Natural killer cell treated with Interleukin-12 subunit alpha and Interleukin-12 subunit beta and Interleukin-15 and Interleukin-18, amount 100 ng/mL, for 72 hours (primary cell): ENCODE data around the gene CHKA. TPM values are rescaled to one million over a fixed set of nuclear protein-coding genes. Genes with fewer than 3 reads are reported as not detected.

Source experiments
- ATAC-seq, 2 donors: fragments of 150-1000 bp; cut with Tn5 transposase in 1 of 2; sonication (Bioruptor Pico), chemical (Tn5 transposase) in 1 of 2; 2 replicates each; pipeline ENCODE4 v1.10.0; 2021
- DNase-seq: peaks from one replicate; pipeline ENCODE4 v3.0.0; 2022; ENCODE audit warnings: low spot score
- H3K27ac Mint-ChIP-seq, 2 donors: 1 replicate in 1 of 2; 2 replicates in 1 of 2; pipeline ENCODE4 v1.8.0; 2022; ENCODE audit warnings: mixed read lengths in 2 of 2, mild to moderate bottlenecking in 1 of 2, moderate library complexity in 1 of 2
- H3K27me3 Mint-ChIP-seq, 2 donors: 1 replicate in 1 of 2; 2 replicates in 1 of 2; pipeline ENCODE4 v1.8.0; 2022; ENCODE audit warnings: mixed read lengths in 2 of 2
- H3K36me3 Mint-ChIP-seq: one replicate; pipeline ENCODE4 v1.8.0; 2022; ENCODE audit warnings: mixed read lengths
- H3K4me1 Mint-ChIP-seq, 2 donors: 1 replicate in 1 of 2; 2 replicates in 1 of 2; pipeline ENCODE4 v1.8.0; 2022; ENCODE audit warnings: low read depth in 2 of 2, mixed read lengths in 2 of 2, mild to moderate bottlenecking in 1 of 2
- H3K4me3 Mint-ChIP-seq: one replicate; pipeline ENCODE4 v1.8.0; 2022; ENCODE audit warnings: mixed read lengths
- H3K9me3 Mint-ChIP-seq: 2 replicates; pipeline ENCODE4 v1.8.0; 2022; ENCODE audit warnings: mixed read lengths
- total RNA-seq, 2 donors: library from RNA; stranded (reverse); gene quantifications; one replicate each; pipeline ENCODE4 v1.2.3, GENCODE V29; 2022

CHKA gene
- total RNA-seq, 2 donors from 2014 or later: 10.6 to 34.9 TPM

GRCh38 chr11:68038226-68038717 is 82.9 kb downstream of the CHKA start:
- no peaks in the 10 kb centered on the region for H3K36me3 Mint-ChIP-seq
- H3K9me3 Mint-ChIP-seq: no peaks in the 10 kb centered on the region
- no peaks in the 10 kb centered on the region for H3K27me3 Mint-ChIP-seq
- H3K27ac Mint-ChIP-seq: peak overlapping the region; percentile 98 to 99
- DNase-seq (no peak), ATAC-seq (no peak)
- H3K4me1 Mint-ChIP-seq: peaks cover 21 to 31% of the 10 kb centered on the region in 2 donors
- peak overlapping the region; percentile 88 for H3K4me3 Mint-ChIP-seq

GRCh38 chr11:68037411-68038225 is 83.6 kb downstream of the CHKA start:
- H3K27ac Mint-ChIP-seq: peak overlapping the region; percentile 98 to 99
- no peak for DNase-seq
- no peaks in the 10 kb centered on the region for H3K9me3 Mint-ChIP-seq

GRCh38 chr11:68036717-68037239 is 84.4 kb downstream of the CHKA start:
- peak overlapping the region; percentile 83 for H3K4me3 Mint-ChIP-seq
- H3K9me3 Mint-ChIP-seq: no peaks in the 10 kb centered on the region
- peak overlapping the region; percentile 98 to 99 for H3K27ac Mint-ChIP-seq
- peak; percentile 83 to 87 for ATAC-seq
- peaks cover 22 to 32% of the 10 kb centered on the region in 2 donors for H3K4me1 Mint-ChIP-seq
- no peaks in the 10 kb centered on the region for H3K27me3 Mint-ChIP-seq
- no peaks in the 10 kb centered on the region for H3K36me3 Mint-ChIP-seq
- DNase-seq: peak; percentile 91

More at GRCh38 chr11:68037411-68038225, 83.6 kb downstream of the CHKA start:
- Mint-ChIP-seq H3K27me3 (no peaks in the 10 kb centered on the region), H3K4me3 (peak overlapping the region; percentile 83), H3K4me1 (peaks cover 21 to 31% of the 10 kb centered on the region in 2 donors), H3K36me3 (no peaks in the 10 kb centered on the region)
- ATAC-seq: no peak

GRCh38 chr11:68036141-68036716 is 85.0 kb downstream of the CHKA start:
- H3K27me3 Mint-ChIP-seq: no peaks in the 10 kb centered on the region
- no peaks in the 10 kb centered on the region for H3K9me3 Mint-ChIP-seq
- H3K4me1 Mint-ChIP-seq: peaks cover 26 to 33% of the 10 kb centered on the region in 2 donors
- peak overlapping the region; percentile 98 to 99 for H3K27ac Mint-ChIP-seq
- DNase-seq (no peak), ATAC-seq (no peak)
- no peaks in the 10 kb centered on the region for H3K36me3 Mint-ChIP-seq
- H3K4me3 Mint-ChIP-seq: peak overlapping the region; percentile 83

- peak overlapping the region; percentile 98 to 99 for H3K27ac Mint-ChIP-seq
These were observed 85.8 kb downstream of the CHKA start for GRCh38 chr11:68035266-68035876.

GRCh38 chr11:68033708-68034045 is 87.5 kb downstream of the CHKA start:
- Mint-ChIP-seq H3K4me3 (no peak overlapping the region), H3K9me3 (no peaks in the 10 kb centered on the region), H3K4me1 (peaks cover 24 to 39% of the 10 kb centered on the region in 2 donors), H3K36me3 (no peaks in the 10 kb centered on the region), H3K27ac (peak overlapping the region in 1 of 2 donors; percentile 41), H3K27me3 (no peaks in the 10 kb centered on the region)
- no peak for DNase-seq
- no peak for ATAC-seq

More at GRCh38 chr11:68035266-68035876, 85.8 kb downstream of the CHKA start:
- DNase-seq: no peak
- no peak for ATAC-seq
- Mint-ChIP-seq H3K27me3 (no peaks in the 10 kb centered on the region), H3K36me3 (no peaks in the 10 kb centered on the region), H3K9me3 (no peaks in the 10 kb centered on the region), H3K4me3 (no peak overlapping the region), H3K4me1 (peaks cover 21 to 34% of the 10 kb centered on the region in 2 donors)

GRCh38 chr11:68032997-68033707 is 88.0 kb downstream of the CHKA start:
- H3K4me3 Mint-ChIP-seq: no peak overlapping the region
- peaks cover 25 to 39% of the 10 kb centered on the region in 2 donors for H3K4me1 Mint-ChIP-seq
- DNase-seq (no peak), ATAC-seq (no peak)
- no peaks in the 10 kb centered on the region for H3K9me3 Mint-ChIP-seq
- peak overlapping the region in 1 of 2 donors; percentile 41 for H3K27ac Mint-ChIP-seq
- H3K36me3 Mint-ChIP-seq: no peaks in the 10 kb centered on the region
- H3K27me3 Mint-ChIP-seq: no peaks in the 10 kb centered on the region

- no peaks in the 10 kb centered on the region for H3K9me3 Mint-ChIP-seq
- H3K27ac Mint-ChIP-seq: peak overlapping the region; percentile 93 to 96
- H3K27me3 Mint-ChIP-seq: no peaks in the 10 kb centered on the region
- ATAC-seq (no peak), DNase-seq (no peak)
- H3K4me3 Mint-ChIP-seq: peak overlapping the region; percentile 87
- H3K36me3 Mint-ChIP-seq: no peaks in the 10 kb centered on the region
- H3K4me1 Mint-ChIP-seq: peaks cover 19 to 33% of the 10 kb centered on the region in 2 donors
These were observed 89.2 kb downstream of the CHKA start for GRCh38 chr11:68032003-68032402.

GRCh38 chr11:68031144-68031464 is 90.1 kb downstream of the CHKA start:
- no peak for ATAC-seq
- DNase-seq: no peak
- Mint-ChIP-seq H3K4me3 (peak overlapping the region; percentile 87), H3K36me3 (no peaks in the 10 kb centered on the region), H3K27me3 (no peaks in the 10 kb centered on the region), H3K4me1 (peaks cover 12 to 28% of the 10 kb centered on the region in 2 donors), H3K9me3 (no peaks in the 10 kb centered on the region), H3K27ac (peak overlapping the region; percentile 93 to 96)

GRCh38 chr11:68030318-68031143 is 90.7 kb downstream of the CHKA start, which contains the start of gene NDUFS8:
Gene NDUFS8, plus strand, starts transcription at chr11:68030681. Its CDS starts 1,471 bp downstream, at chr11:68032152.
- H3K4me1 Mint-ChIP-seq: peaks cover 12 to 28% of the 10 kb centered on the region in 2 donors
- ATAC-seq (peak; percentile 97 to 99), DNase-seq (peak; percentile 97)
- peak within 1 kb of the TSS; percentile 93 to 96 for H3K27ac Mint-ChIP-seq
- peak within 1 kb of the TSS; percentile 87 for H3K4me3 Mint-ChIP-seq
- no peaks in the 10 kb centered on the region for H3K27me3 Mint-ChIP-seq
- H3K9me3 Mint-ChIP-seq: no peaks in the 10 kb centered on the region
- H3K36me3 Mint-ChIP-seq: no peaks in the 10 kb centered on the region

- DNase-seq: no peak
- Mint-ChIP-seq H3K4me3 (no peak overlapping the region), H3K27ac (peak overlapping the region in 1 of 2 donors; percentile 10), H3K27me3 (no peaks in the 10 kb centered on the region), H3K4me1 (peaks cover 12 to 26% of the 10 kb centered on the region in 2 donors), H3K9me3 (no peaks in the 10 kb centered on the region), H3K36me3 (no peaks in the 10 kb centered on the region)
- ATAC-seq: no peak
These were observed 92.2 kb downstream of the CHKA start for GRCh38 chr11:68028802-68029545.

GRCh38 chr11:68027667-68028066 is 93.5 kb downstream of the CHKA start:
- ATAC-seq: no peak
- H3K4me3 Mint-ChIP-seq: no peak overlapping the region

More at GRCh38 chr11:68027667-68028066, 93.5 kb downstream of the CHKA start:
- Mint-ChIP-seq H3K9me3 (no peaks in the 10 kb centered on the region), H3K36me3 (no peaks in the 10 kb centered on the region), H3K27ac (no peak overlapping the region), H3K4me1 (peaks cover 12 to 23% of the 10 kb centered on the region in 2 donors), H3K27me3 (no peaks in the 10 kb centered on the region)
- DNase-seq: no peak
